Measurements from ENCODE around the gene DNAJB13. TPM values are rescaled to one million over a fixed set of nuclear protein-coding genes. Genes with fewer than 3 reads are reported as not detected.

The DNAJB13 gene
- total RNA-seq, 1 experiment from 2014 or later = not detected

GRCh38 chr11:73961321-73961720, 10.5 kb downstream of the DNAJB13 start:
- H3K27me3 Mint-ChIP-seq (ENCODE audit: low read depth) = peaks cover 6% of the 10 kb centered on the region; the same call in 1 of the 2 replicates
- no peak overlapping the region for H2AFZ ChIP-seq (ENCODE audit: low read length)
- H3K27me3 ChIP-seq (ENCODE audit: insufficient read depth, low read length) = no peaks in the 10 kb centered on the region

More at GRCh38 chr11:73961321-73961720, 10.5 kb downstream of the DNAJB13 start:
- no peaks in the 10 kb centered on the region for H3K36me3 Mint-ChIP-seq (ENCODE audit: insufficient read depth in 1 of 3, low read depth in 3 of 3)
- Histone ChIP-seq H4K20me1 (ENCODE audit: control insufficient read depth, insufficient read depth, insufficient read length) (no peaks in the 10 kb centered on the region), H3T11ph (ENCODE audit: low read length) (no peak overlapping the region), H3K4me1 (ENCODE audit: insufficient read depth, low read length) (no peaks in the 10 kb centered on the region), H3K56ac (ENCODE audit: insufficient read length, low read depth, low read length) (no peak overlapping the region), H2AK5ac (ENCODE audit: insufficient read length, low read length) (no peak overlapping the region), H3K4me2 (ENCODE audit: insufficient read depth, insufficient read length, low read length) (no peak overlapping the region), H3K18ac (ENCODE audit: insufficient read length, low read depth, low read length) (no peak overlapping the region), H4K91ac (ENCODE audit: insufficient read length, low read depth, low read length) (no peak overlapping the region), H3K4ac (ENCODE audit: low read depth, low read length) (no peak overlapping the region), H2BK5ac (ENCODE audit: insufficient read length, low read length) (no peak overlapping the region), H3K9ac (ENCODE audit: extremely low read depth, insufficient read length, low read length) (no peak overlapping the region), H3K79me2 (ENCODE audit: insufficient read depth, low read length) (no peaks in the 10 kb centered on the region), H3K23me2 (ENCODE audit: insufficient read length, low read depth, low read length, poor library complexity, severe bottlenecking) (no peaks in the 10 kb centered on the region), H2BK12ac (ENCODE audit: insufficient read length, low read depth, low read length) (no peak overlapping the region), H3K9me3 (ENCODE audit: control insufficient read depth, low read depth, low read length) (no peaks in the 10 kb centered on the region), H2BK120ac (ENCODE audit: low read depth, low read length, poor library complexity, severe bottlenecking) (no peak overlapping the region), H3K14ac (ENCODE audit: insufficient read depth, low read length) (no peak overlapping the region), H3K79me1 (ENCODE audit: insufficient read depth, low read depth, low read length, poor library complexity, severe bottlenecking) (no peaks in the 10 kb centered on the region), H4K5ac (ENCODE audit: insufficient read length, low read depth, low read length) (no peak overlapping the region), H4K8ac (replicated peaks; ENCODE audit: insufficient read length, low read depth, low read length) (no peak overlapping the region), H3K27ac (ENCODE audit: insufficient read length, low read depth, low read length) (no peak overlapping the region), H2BK20ac (ENCODE audit: low read depth, low read length, poor library complexity, severe bottlenecking) (no peak overlapping the region), H2BK15ac (ENCODE audit: low read depth, low read length) (no peak overlapping the region), H3K23ac (ENCODE audit: insufficient read length, low read depth, low read length) (no peak overlapping the region)
- peaks cover 0 to 2% of the 10 kb centered on the region in 2 experiments; a peak in 1 of 5 replicates for H3K9me3 Mint-ChIP-seq
- H3K4me3 Mint-ChIP-seq = no peak overlapping the region
- WGBS (ENCODE audit: extremely low coverage, insufficient read length, low lambda C conversion rate) = no CpG with 5 or more reads among the region's 4 CpGs
- no peak overlapping the region for H3K27ac Mint-ChIP-seq
- peaks cover 6 to 14% of the 10 kb centered on the region in 2 experiments for H3K4me1 Mint-ChIP-seq
- TF ChIP-seq CTCF (conservative IDR thresholded peaks at IDR 0.05) = no peak
- DNase-seq = no peak

Data from H9 (cell line).